Measurements from ENCODE around the gene CNTNAP4.

Gene CNTNAP4

DNA sequence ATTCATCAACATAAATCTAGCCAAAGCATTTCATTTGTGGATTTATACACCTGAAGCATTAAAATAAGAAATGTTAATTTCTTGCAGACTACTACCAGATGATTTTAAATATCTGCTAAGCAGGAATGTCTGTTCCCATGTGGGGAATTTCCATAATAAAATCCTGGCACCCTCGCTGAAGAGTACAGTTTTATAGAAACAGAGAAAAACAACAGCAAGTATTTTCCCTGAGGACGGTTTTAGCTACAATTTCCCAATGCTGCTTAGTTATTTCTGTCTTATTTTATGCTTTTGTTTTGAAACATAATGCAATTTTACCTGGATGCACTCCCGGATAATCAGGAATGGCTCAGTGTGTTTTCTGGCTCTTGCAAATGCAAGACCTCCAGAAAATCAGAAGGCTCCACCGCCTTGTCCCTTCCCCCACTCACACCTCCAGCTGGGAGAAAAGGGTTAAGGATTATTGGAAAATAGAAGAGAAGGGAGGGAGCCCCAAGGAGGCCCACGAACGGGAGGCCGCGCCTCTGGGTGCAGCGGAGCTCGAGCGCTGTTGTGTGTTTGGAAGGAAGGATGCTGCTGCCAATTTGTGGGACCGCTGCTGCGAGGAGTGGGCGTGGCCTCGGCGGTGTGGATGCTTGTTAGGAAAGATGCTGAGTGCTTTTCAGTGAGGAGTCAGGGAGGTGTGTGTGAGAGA is at the start of gene CNTNAP4:
CNTNAP4 (plus strand) TSS at position 657 of the 694 bp plus-strand sequence. CDS start 262 bp downstream, outside the sequence.
- Mint-ChIP-seq H3K36me3 (ENCODE audit: low read depth) (no peaks in the 10 kb centered on the region), H3K9me3 (peaks cover 6% of the 10 kb centered on the region), H3K27me3 (peaks cover 3% of the 10 kb centered on the region), H3K27ac (no peak within 1 kb of the TSS), H3K4me1 (no peaks in the 10 kb centered on the region), H3K4me3 (no peak within 1 kb of the TSS)
- ATAC-seq (no peak), DNase-seq (no peak)

DNA sequence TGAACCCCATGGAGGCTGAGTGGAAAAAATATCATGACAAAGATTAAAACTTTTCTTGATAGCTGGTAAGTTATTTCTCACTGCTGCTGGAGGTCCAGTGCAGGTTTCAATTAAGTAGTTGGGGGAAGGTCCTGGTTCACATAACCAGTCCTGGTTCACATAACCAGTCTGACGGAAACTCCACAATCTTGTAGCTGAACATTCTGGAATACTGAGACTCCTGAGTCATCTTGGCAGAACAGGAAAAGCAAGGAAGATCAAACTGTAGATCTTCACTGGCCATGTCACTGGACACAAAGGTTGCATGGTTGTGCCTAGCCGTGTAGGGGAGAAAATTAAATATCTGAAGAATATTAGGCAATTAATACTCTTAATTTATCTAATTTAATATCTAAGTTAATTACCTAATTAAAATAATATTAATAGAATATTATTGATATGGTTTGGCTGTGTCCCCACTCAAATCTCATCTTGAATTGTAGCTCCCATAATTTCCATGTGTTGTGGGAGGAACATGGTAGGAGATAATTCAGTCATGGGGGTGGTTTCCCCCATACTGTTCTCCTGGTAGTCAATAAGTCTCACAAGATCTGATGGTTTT is 48.6 kb upstream of the CNTNAP4 start:
- no peak overlapping the region for H3K4me3 Mint-ChIP-seq
- H3K4me1 Mint-ChIP-seq: no peaks in the 10 kb centered on the region
- no peaks in the 10 kb centered on the region for H3K27me3 Mint-ChIP-seq

GRCh38 chr16:76232704-76233103 is 44.5 kb upstream of the CNTNAP4 start:
- Mint-ChIP-seq H3K27me3 (no peaks in the 10 kb centered on the region), H3K27ac (no peak overlapping the region)

More for the DNA sequence above, 48.6 kb upstream of the CNTNAP4 start:
- ATAC-seq (no peak), DNase-seq (no peak)
- Mint-ChIP-seq H3K36me3 (ENCODE audit: low read depth) (no peaks in the 10 kb centered on the region), H3K9me3 (peaks cover 3% of the 10 kb centered on the region), H3K27ac (no peak overlapping the region)

GRCh38 chr16:76235025-76235424 is 42.2 kb upstream of the CNTNAP4 start:
- H3K36me3 Mint-ChIP-seq (ENCODE audit: low read depth): no peaks in the 10 kb centered on the region
- no peak for ATAC-seq
- H3K9me3 Mint-ChIP-seq: no peaks in the 10 kb centered on the region
- no peak overlapping the region for H3K4me3 Mint-ChIP-seq
- DNase-seq: no peak
- no peaks in the 10 kb centered on the region for H3K27me3 Mint-ChIP-seq
- H3K27ac Mint-ChIP-seq: no peak overlapping the region
- no peaks in the 10 kb centered on the region for H3K4me1 Mint-ChIP-seq

More at GRCh38 chr16:76232704-76233103, 44.5 kb upstream of the CNTNAP4 start:
- Mint-ChIP-seq H3K9me3 (peaks cover 1% of the 10 kb centered on the region), H3K4me3 (no peak overlapping the region), H3K36me3 (ENCODE audit: low read depth) (no peaks in the 10 kb centered on the region), H3K4me1 (no peaks in the 10 kb centered on the region)
- ATAC-seq (no peak), DNase-seq (no peak)

GRCh38 chr16:76235426-76235825 is 41.8 kb upstream of the CNTNAP4 start:
- DNase-seq (no peak), ATAC-seq (no peak)
- H3K27me3 Mint-ChIP-seq: no peaks in the 10 kb centered on the region
- H3K36me3 Mint-ChIP-seq (ENCODE audit: low read depth): no peaks in the 10 kb centered on the region
- no peaks in the 10 kb centered on the region for H3K9me3 Mint-ChIP-seq
- no peaks in the 10 kb centered on the region for H3K4me1 Mint-ChIP-seq
- no peak overlapping the region for H3K27ac Mint-ChIP-seq
- no peak overlapping the region for H3K4me3 Mint-ChIP-seq

DNA sequence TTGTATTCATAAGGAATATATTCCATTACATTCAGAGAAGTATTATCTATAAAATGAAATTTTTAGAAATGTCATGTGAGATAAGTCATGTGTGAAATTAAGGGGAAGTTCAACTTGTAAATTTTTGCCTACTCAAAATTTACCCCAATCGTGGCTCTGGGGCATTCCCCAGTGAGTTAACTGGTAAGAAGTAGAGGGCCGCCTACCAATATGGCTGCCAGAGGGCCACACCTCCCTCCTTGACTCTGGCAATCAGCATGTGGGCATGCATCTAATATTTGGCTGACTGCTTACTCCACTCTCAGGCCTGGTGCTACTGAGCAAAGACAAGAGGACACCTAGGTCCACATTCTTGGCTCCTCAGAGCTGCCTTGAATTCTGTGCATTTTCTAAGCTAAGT is 39.7 kb upstream of the CNTNAP4 start:
- no peaks in the 10 kb centered on the region for H3K27me3 Mint-ChIP-seq

DNA sequence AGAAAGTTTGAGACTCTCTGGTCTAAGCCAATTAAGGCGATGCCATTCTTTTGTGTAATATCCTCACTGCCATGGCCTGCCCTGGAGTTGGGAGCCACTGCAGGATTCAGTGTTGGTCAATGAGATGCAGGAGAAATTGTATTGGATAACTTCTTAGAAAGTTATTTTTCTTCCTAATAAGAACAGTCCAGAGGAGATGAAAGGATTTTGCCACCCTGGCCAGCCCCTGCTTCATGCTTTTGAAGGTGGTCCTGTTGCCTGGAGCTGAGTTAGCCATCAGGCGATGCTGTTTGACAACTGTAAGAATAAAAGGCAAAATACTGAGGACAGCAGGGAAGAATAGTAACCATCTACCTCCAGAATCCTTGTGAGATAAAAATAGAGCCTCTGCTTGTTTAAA is 35.4 kb upstream of the CNTNAP4 start:
- no peaks in the 10 kb centered on the region for H3K27me3 Mint-ChIP-seq
- no peaks in the 10 kb centered on the region for H3K4me1 Mint-ChIP-seq
- no peak overlapping the region for H3K27ac Mint-ChIP-seq
- H3K4me3 Mint-ChIP-seq: no peak overlapping the region
- H3K9me3 Mint-ChIP-seq: peaks cover 6% of the 10 kb centered on the region
- DNase-seq: no peak
- no peaks in the 10 kb centered on the region for H3K36me3 Mint-ChIP-seq (ENCODE audit: low read depth)
- no peak for ATAC-seq

More for the DNA sequence above, 39.7 kb upstream of the CNTNAP4 start:
- Mint-ChIP-seq H3K4me1 (no peaks in the 10 kb centered on the region), H3K36me3 (ENCODE audit: low read depth) (no peaks in the 10 kb centered on the region), H3K9me3 (peaks cover 5% of the 10 kb centered on the region), H3K4me3 (no peak overlapping the region), H3K27ac (no peak overlapping the region)
- no peak for ATAC-seq
- no peak for DNase-seq

GRCh38 chr16:76243620-76244019 is 33.6 kb upstream of the CNTNAP4 start:
- Mint-ChIP-seq H3K4me1 (no peaks in the 10 kb centered on the region), H3K4me3 (no peak overlapping the region), H3K27me3 (no peaks in the 10 kb centered on the region), H3K9me3 (peaks cover 6% of the 10 kb centered on the region), H3K36me3 (ENCODE audit: low read depth) (no peaks in the 10 kb centered on the region), H3K27ac (no peak overlapping the region)
- DNase-seq (no peak), ATAC-seq (no peak)

GRCh38 chr16:76246587-76246986 is 30.6 kb upstream of the CNTNAP4 start:
- no peak for ATAC-seq
- Mint-ChIP-seq H3K4me3 (no peak overlapping the region), H3K4me1 (no peaks in the 10 kb centered on the region), H3K36me3 (ENCODE audit: low read depth) (no peaks in the 10 kb centered on the region), H3K27ac (no peak overlapping the region), H3K9me3 (peaks cover 6% of the 10 kb centered on the region), H3K27me3 (no peaks in the 10 kb centered on the region)
- no peak for DNase-seq

- Mint-ChIP-seq H3K9me3 (peaks cover 24% of the 10 kb centered on the region), H3K4me3 (no peak overlapping the region), H3K27me3 (peaks cover 1% of the 10 kb centered on the region), H3K4me1 (no peaks in the 10 kb centered on the region), H3K36me3 (ENCODE audit: low read depth) (peaks cover under 1% of the 10 kb centered on the region), H3K27ac (no peak overlapping the region)
- ATAC-seq (no peak), DNase-seq (peak; percentile 26)
Measured at GRCh38 chr16:76265434-76266045, 11.7 kb upstream of the CNTNAP4 start.

GRCh38 chr16:76268824-76269223 is 8.4 kb upstream of the CNTNAP4 start:
- Mint-ChIP-seq H3K4me3 (no peak overlapping the region), H3K27me3 (no peaks in the 10 kb centered on the region)
- no peak for ATAC-seq

DNA sequence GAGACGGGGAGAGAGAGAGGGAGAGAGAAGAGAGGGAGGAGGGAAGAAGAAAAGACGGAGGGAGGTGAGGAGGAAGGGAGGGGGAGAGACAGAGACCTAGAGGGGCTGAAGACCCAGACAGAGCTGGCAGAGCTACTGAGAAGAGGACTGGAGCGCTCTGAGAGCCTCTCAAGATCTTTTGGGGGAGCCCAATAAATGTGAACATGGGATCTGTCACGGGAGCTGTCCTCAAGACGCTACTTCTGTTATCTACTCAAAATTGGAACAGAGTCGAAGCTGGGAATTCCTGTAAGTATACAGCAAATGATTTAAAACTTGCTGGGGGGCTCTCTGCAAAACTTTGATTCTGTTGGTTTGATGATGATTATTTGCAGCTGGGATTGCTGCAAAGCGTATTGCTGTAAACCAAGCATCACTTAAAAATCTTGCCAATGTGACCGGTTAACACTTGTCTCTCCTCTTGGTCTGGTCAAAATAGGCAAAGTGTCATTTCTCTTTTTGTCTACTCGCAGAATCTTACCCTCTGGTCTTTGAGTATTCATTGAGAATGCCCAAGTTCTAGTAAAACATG is 344 bp downstream of the CNTNAP4 start:
- no peaks in the 10 kb centered on the region for H3K4me1 Mint-ChIP-seq
- peaks cover 3% of the 10 kb centered on the region for H3K27me3 Mint-ChIP-seq
- H3K9me3 Mint-ChIP-seq: peaks cover under 1% of the 10 kb centered on the region
- H3K27ac Mint-ChIP-seq: no peak overlapping the region
- ATAC-seq (no peak), DNase-seq (no peak)
- no peak overlapping the region for H3K4me3 Mint-ChIP-seq
- H3K36me3 Mint-ChIP-seq (ENCODE audit: low read depth): no peaks in the 10 kb centered on the region

More at GRCh38 chr16:76268824-76269223, 8.4 kb upstream of the CNTNAP4 start:
- no peak for DNase-seq
- H3K4me1 Mint-ChIP-seq: no peaks in the 10 kb centered on the region
- H3K27ac Mint-ChIP-seq: no peak overlapping the region
- peaks cover 3% of the 10 kb centered on the region for H3K36me3 Mint-ChIP-seq (ENCODE audit: low read depth)
- H3K9me3 Mint-ChIP-seq: peaks cover 31% of the 10 kb centered on the region

- no peak overlapping the region for H3K27ac Mint-ChIP-seq
- H3K9me3 Mint-ChIP-seq: no peaks in the 10 kb centered on the region
- DNase-seq: no peak
- H3K36me3 Mint-ChIP-seq (ENCODE audit: low read depth): no peaks in the 10 kb centered on the region
- ATAC-seq: no peak
- H3K4me1 Mint-ChIP-seq: no peaks in the 10 kb centered on the region
- no peak overlapping the region for H3K4me3 Mint-ChIP-seq
- H3K27me3 Mint-ChIP-seq: peaks cover 3% of the 10 kb centered on the region
Measured at GRCh38 chr16:76278086-76278485, 885 bp downstream of the CNTNAP4 start.

- no peak overlapping the region for H3K4me3 Mint-ChIP-seq
- H3K27me3 Mint-ChIP-seq: peaks cover 3% of the 10 kb centered on the region
- no peaks in the 10 kb centered on the region for H3K9me3 Mint-ChIP-seq
- no peak overlapping the region for H3K27ac Mint-ChIP-seq
- DNase-seq: no peak
- no peaks in the 10 kb centered on the region for H3K36me3 Mint-ChIP-seq (ENCODE audit: low read depth)
- H3K4me1 Mint-ChIP-seq: no peaks in the 10 kb centered on the region
- ATAC-seq: no peak
Measured at GRCh38 chr16:76278980-76279379, 1.8 kb downstream of the CNTNAP4 start.
